GM23248 (cell line): Measurements from ENCODE around the gene GALNT10.

Experiments used
- EZH2 ChIP-seq: fragments of 200-600 bp; sonication (generic); IDR thresholded peaks from 2 replicates; pipeline ENCODE4 v1.6.1; 2018; ENCODE audit warnings: antibody characterized with exemption, mild to moderate bottlenecking; ENCODE audit not compliant: insufficient read depth, poor library complexity, severe bottlenecking
- EZH2phosphoT487 ChIP-seq: fragments of 200-600 bp; sonication (generic); IDR thresholded peaks from 2 replicates; pipeline ENCODE4 v1.6.1; 2018; ENCODE audit warnings: antibody characterized with exemption, moderate library complexity, mild to moderate bottlenecking, low read depth; ENCODE audit not compliant: insufficient read depth

DNA sequence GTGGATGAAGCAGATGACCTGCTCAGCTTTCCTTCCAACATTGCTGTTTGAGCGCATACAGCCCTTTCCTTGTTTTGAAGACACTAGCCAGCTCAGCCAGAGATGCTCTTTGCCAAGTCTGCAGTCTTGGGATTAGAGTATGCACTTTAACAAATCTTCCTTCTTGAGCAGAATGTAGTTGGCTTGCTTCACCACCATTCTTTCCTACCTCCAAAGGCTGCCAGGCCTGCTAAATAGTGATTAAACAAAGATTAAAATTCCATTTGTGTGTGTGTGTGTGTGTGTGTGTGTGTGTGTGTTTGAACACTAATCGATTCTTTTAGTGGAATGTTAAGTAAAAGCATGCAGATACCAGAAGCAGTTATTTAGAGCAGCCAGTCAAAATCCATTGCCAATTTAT is 97.6 kb downstream of the GALNT10 start:
- TF ChIP-seq EZH2 (no peak), EZH2phosphoT487 (no peak)
